OCI-LY1 (cell line): ENCODE measurements around the gene PDE6C.

Experiments used
- CTCF ChIP-seq: fragments of 200-600 bp; sonication (generic), shearing (Covaris generic); IDR thresholded peaks from 2 replicates; pipeline ENCODE4 v1.5.1; 2017; ENCODE audit warnings: mild to moderate bottlenecking, antibody characterized with exemption, low read length, moderate library complexity, mixed read lengths
- EZH2 ChIP-seq: fragments of 200-600 bp; sonication (generic), shearing (Covaris generic); IDR thresholded peaks from 2 replicates; pipeline ENCODE4 v1.8.0; 2017; ENCODE audit warnings: borderline replicate concordance, mixed run types, mild to moderate bottlenecking, antibody characterized with exemption, low read length, moderate library complexity, mixed read lengths

GRCh38 chr10:93630625-93631557 lies 18.6 kb downstream of the PDE6C start:
- TF ChIP-seq CTCF (no peak), EZH2 (no peak)
